ENCODE data around the gene NFKBIB.

NFKBIB gene

DNA sequence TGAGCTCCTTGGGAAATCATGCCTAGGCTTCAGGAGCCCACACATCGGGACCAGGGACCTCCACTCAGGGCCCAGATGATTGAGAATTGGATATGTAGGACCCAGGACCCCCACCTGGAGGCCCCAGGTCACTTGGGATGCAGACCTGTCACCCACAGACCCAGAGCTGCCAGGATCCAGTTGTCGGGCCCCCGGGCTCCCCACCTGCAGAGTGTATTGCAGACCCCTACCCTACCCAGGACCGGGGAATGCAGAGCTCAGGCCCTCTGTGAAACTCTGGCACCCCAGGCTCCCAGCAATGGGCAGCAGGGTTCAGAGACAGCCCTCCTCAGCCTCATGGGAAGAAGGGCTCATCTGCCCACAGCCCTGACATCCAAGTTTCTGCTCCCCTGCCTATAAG, 5.9 kb downstream of the NFKBIB start:
- no peak for DNase-seq

DNA sequence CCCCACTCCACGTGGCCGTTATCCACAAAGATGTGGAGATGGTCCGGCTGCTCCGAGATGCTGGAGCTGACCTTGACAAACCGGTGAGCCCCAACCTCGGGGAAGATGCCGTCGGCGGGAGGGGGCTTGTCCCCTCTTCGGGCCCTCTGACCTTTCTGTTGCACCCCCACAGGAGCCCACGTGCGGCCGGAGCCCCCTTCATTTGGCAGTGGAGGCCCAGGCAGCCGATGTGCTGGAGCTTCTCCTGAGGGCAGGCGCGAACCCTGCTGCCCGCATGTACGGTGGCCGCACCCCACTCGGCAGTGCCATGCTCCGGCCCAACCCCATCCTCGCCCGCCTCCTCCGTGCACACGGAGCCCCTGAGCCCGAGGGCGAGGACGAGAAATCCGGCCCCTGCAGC, 7.5 kb downstream of the NFKBIB start:
- DNase-seq, result no peak

DNA sequence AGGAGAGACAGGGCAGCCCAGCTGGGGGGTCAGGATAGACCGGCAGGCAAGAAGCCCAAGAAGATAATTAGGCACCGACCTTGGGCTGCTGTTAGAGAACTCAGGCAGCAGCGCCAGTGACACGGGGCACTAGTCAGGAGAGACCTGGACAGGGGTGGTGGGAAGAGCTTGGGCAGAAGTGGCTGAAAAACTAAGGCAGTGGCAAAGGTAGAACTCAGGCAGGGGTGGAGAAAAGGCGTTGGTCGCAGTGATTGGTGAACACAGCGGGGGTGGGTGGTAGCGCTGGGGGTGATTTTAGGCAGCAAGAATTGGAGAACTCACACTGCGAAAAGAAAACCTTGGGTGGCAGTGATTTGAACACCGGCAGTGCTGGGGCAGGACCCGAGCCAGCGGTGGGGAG, 7.9 kb downstream of the NFKBIB start:
- no peak for DNase-seq

DNA sequence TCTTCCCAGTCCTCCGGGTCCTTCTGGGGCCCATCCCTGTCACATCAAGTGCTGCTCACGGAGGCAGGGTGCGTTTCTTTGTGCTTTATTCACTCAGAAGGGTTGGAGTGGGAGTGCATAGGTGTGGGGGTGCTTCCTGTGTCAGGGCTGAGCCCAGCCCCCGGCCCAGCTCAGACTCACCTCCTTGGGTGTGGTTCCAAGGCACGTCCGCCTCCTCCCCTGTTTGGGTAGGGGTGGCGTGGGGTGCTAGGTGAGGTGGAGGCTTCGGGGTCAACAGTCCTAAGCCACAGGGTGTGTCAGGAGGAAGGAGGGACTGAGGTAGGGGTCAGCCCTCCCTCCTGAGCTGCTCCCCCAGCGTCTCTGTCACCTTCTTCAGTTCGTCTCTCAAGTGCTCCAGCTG, 9.1 kb downstream of the NFKBIB start:
- peak in 1 of 2 experiments; percentile 21 for DNase-seq

DNA sequence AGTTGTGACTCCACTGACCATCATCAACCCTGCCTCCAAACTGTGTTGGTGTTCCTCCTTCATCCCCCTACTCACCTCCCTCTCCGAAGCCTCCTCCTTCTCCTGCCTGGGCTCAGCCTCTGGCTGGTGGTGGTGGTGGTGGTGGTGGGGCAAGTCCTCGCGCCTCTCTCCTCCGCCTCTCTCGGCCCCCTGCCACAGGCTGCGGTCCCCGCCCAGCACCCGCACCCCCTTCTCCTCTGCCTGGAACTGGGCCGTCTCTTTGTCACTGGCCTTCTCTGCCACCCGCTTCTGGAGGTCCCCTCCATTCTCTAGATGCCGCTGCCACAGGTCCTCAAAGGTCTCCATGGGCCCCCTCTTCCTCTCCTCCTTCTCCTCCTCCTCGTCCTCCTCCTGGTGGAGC, 10.7 kb downstream of the NFKBIB start:
- no peak for DNase-seq

DNA sequence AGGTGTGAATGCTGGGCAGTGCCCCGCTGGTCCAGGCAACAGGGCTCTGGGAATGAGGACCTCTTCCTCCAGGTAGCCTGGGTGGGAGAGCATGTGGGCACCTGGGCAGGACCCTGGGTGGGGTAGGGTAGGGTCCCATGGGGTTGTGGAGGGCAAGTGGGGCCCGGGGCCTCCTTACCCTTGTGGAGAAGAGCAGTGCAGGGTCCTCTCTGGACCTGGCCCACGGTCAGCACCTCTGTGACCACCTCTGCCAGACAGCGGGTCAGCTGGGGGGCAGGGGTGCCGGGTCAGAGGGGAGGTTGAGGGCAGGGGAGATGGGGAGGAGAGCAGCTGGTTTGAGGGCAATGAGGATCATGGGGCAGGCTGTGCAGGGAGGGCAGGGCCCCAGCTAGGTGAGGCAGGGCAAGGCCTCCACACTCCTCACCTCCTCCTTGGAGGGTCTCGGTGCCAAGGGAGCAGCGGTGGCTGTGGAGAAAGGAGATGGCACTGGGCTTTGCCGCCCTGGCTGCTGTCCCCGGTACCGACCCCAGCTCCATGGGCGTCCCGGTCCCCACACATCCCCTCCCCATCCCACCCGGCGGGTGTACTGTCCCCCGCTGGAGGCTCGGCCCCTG, 11.7 kb downstream of the NFKBIB start:
- no peak for DNase-seq

DNA sequence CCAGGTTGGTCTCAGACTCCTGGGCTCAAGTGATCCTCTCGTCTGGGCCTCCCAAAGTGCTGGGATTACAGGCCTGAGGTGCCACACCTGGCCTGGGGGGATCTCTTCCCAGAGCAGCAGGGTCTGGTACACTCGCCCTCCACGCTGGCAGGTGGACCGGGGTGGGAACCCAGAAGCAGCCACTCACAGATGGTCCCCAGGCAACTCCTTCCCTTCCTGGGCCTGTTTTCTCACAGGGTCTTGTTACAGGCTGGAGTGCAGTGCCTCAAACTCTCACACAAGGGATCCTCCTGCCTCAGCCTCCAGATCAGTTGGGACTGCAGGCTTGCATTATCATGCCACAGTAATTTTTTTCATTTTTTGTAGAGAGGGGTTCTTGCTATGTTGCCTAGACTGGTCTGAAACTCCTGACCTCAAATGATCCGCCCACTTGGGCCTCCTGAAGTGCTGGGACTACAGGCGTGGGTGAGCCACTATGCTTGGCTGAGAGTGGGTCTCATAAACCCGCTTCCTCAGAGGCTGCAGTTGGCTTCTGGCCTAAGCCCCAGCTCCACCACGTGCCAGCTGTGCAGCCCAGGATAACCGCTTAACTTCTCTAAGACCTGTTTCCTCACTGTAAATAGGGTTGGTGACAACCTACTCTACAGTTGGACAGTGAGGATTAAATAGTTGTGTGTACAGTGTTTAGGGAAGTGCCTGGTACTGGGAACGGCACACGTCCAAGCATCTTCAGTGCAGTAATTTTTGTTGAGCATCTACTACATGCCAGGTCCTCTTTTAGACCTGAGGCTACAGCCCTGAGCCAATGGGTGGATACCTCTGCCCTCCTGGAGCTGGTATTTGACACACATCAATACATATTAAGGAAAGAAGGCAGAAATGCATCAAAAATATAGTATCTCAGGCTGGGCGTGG, 13.1 kb downstream of the NFKBIB start:
- no peak for DNase-seq

DNA sequence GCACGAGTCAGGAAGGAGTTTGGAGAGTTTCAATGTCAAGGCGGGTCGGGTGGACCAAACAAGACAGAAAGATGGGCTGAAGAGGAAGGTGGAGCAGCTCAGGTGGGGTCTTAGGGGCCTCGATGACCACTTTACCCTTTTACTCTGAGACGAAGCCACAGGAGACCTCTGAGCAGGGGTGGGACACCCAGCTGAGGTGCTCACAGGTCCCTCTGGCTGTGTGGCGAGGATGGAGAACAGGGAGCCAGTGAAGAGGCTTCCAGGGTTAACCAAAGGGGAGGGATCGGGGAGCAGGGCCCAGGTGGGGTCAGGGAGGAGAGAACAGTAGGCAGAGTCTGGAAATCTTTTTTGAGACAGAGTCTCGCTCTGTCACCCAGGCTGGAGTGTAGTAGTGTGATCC, 14.2 kb downstream of the NFKBIB start:
- no peak for DNase-seq

DNA sequence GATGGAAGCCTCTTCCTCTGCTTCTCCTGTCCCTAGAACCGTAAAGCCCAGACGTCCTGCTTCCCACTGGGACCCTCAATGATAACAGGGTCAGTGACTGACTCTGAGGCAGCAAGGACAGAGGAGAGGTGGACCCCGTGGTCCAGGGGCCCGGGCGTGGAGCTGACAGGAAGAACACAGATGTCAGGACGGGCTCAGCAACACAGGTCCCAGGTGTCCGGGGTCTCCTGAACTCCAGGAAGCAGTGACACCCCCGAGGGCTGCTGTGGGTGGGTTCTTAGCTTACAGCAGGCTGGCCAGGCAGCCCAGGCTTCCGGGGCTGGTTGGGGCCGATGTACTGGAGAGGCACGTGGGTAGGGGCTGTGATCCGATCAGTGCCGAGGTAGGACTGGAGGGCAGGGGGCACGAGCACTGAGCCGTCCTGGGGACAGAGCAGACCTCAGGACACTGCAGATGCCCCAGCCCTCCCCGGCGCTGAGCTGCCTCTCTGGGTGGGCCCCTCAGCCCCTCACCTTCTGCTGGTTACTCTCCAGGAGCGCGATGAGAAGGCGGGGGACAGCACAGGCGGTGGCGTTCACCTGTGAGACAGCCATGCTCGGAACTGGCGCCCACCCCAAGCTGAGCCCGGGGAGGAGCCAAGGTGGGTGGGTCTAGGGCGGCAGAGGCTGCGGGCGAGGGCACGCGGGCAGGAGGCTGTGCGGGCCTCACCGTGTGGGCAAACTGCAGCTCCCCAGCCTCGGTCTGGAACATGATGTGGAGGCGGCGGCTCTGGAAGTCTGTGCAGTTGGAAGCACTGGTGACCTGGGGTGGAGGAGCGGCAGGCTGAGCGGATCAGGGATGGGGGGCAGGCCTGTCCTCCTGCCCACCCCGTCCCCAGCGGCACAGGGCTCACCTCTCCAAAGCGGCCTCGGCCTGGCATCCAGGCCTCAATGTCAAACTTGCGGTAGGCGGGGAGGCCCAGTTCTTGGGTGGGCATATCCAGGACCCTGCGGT, 15.9 kb downstream of the NFKBIB start:
- DNase-seq, result no peak

DNA sequence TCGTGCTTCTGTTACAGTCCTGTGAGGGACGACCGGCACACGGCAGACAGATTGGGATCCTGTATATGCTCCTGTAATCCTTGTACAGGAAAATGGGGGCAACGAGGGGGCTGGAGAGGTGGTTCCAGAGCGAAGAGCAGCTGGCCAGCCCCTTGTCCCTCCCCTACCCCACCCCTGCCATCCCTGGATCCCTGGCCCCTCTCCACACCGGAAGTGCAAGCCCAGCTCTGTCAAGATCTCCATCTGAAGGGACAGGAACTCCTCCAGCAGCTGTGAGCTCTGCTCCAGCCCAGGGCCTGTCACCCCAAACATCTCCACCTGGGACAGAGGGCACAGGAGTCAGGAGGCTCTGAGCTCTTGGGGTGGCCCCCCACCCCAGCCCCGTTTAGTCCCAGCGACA, 17.7 kb downstream of the NFKBIB start:
- DNase-seq, result no peak

DNA sequence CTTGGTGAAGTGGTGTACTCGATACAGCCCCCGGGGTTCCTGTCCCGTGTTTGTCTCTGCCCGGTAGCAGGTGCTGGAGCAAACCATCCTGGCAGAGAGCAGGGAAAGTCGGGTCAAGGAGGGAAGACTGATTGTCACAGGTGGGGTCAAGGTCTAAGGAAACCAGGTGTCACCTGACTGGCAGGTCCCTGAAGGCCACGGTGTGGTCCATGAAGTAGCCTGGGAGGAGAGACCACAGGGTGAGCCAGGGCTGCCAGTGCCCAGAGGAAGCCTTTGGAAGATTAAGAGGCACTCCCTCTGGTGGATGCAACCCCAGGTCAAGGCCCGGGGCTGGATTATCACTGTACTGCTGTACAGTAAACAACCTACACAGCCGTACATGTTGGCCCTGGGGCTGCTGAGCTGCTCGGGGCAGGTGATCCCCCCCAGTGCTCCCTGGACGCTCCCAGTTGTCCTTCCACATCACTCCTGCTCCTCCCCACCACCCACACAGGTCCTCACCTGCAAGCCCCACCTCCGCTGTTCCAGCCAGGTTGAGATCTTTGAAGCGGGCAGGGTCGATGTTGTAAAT, 18.2 kb downstream of the NFKBIB start:
- no peak for DNase-seq

DNA sequence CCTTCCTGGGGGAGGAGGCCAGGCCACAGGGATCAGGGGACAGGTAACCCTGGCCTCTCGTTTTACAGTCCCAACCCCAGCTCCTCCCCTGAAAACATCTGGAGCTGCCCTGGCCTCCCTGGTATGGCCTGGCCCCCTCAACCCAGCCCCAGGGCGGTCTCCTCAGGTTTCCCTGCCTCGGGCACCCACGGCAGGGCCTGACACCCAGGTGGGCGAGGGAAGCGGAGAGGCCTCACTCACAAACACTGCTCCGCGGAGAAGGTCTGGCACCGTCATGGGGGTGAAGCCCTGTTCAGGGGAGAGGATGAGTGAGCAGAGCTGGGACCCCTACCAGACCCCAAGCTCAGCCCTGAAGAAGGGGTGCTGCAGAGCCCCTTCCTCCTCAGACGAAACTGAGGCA, 18.8 kb downstream of the NFKBIB start:
- DNase-seq, result no peak

DNA sequence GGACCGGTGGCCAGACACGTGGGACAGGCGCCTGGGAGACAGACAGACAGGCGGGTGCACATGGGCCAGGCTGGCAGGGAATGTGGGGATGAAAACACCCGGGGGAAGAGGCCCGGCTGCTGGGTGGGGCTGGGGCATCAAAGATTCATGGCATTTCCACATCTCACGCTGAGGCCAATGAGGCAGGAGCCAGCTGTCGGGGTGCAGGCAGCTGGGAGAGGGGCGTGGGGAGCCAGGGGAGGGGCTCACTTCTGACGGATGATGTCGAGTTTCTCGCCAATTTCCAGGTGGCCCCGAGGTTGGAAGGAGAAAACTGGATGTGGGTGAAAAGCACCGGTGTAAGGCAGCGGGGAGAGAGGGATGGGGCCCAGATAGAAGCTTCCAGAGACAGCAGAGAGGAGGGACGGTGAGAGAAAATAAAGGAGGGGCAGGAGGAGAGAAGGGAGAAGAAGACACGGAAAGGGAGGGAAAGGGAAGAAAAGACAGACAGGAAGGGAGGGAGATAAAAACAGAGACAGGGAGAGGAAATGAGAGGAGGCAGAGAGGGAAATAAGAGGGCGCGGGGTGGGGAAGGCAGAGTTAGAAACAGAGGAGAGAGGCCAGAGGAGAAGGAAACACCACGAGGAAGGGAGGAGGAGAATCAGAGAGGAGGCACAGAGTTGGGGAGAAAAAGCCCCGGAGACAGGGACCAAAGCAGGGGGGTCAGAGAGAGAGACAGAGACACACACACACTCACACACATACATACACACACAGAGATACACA, 20.2 kb downstream of the NFKBIB start:
- no peak for DNase-seq

DNA sequence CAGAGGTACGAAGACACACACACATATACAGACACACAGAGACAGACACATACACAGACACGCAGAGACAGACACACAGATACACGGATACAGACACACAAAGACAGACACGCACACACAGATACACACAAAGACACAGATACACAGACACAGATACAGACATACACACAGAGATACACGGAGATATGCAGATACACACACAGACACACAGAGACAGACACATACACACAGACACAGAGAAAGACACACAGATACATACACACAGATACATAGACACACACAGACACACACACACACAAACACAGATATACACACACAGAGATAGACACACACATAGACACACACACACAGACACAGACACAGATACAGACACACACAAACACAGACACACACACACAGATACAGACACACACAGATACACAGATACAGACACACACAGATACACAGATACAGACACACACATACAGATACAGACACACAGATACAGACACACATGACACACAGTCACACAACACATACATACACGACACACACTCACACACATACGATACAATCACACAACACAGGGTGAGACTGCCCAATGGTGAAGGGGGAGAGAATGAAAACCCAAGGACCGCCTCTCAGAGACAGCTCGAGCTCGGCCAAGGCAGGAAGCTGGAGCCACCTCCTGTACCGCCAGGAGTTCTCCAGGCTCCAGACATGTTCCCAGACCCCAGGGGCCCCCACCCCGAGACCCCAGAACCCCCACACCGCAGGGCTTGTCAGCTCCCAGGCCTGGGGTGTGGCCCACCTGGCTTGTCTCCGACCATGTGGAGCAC, 21.0 kb downstream of the NFKBIB start:
- no peak for DNase-seq

DNA sequence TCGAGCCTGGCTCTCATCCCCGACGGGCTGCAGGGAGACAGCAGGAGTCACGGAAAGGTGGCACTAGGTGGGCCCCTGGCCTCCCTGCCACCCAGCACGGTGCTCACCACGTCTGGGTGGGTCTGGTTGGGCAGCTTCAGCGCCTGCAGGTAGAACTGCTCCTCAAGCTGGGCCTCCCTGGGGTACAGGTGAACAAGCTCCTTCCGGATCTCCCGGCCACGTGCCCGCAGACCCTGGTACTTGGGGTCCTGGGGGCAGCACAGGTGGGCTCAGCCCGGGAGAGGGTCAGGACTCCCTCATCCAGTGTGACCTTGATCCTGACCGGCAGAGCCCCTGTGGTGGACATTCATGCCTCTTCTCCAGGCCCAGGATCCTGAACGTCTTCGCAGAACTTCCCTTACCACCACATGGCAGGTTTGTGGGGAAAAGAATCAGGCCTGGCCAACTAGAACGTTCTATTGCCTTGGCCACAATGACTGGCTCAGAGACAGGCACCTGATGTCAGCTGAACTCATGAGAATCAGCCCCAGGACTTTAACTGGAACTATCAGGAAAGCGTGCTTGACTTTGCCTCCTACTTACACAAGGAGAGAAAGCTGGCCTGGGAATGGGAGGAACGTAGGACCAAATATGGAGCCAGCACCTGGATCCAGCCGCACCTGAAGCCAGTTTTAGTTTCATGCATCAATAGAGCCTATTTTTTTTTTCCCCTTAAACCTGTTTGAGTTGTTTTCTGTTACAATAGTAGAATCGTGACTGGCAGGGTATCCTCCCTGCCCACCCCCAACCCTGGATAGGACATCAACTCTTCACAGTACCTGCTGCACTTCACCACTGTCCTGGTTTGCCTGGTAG, 21.9 kb downstream of the NFKBIB start:
- DNase-seq, result no peak

DNA sequence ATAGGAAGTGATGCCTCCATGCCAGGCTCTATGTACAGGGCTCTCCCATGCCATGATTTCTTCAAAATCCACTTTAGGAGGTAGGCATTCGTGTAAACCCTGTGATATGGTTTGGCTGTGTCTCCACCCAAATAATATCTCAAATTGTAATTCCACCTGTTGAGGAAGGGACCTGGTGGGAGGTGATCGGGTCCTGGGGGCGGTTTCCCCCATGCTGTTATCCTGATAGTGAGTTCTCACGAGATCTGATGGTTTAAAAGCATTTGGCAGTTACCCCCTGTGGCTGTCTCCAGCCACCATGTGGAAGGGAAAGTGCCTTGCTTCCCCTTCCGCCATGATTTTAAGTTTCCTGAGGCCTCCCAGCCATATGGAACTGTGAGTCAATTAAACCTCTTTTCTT, 22.7 kb downstream of the NFKBIB start:
- DNase-seq, result no peak

DNA sequence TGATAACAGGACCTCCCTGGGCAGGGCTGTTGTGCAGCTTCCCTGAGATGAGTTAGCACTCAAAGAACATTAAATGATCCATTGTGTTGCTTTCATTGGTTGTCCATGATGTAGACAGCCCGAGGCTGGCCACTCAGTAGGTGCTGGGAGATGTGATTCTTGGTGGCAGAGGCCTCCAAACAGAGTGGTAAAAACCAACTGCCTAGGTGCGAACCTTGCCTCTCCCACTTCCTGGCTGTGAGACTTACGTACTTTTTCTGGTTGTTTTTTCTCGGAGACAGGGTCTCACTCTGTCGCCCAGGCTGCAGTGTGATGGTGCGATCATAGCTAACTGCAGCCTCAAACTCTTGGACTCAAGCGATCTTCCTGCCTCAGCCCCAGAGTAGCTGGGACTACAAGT, 24.6 kb downstream of the NFKBIB start:
- no peak for DNase-seq

DNA sequence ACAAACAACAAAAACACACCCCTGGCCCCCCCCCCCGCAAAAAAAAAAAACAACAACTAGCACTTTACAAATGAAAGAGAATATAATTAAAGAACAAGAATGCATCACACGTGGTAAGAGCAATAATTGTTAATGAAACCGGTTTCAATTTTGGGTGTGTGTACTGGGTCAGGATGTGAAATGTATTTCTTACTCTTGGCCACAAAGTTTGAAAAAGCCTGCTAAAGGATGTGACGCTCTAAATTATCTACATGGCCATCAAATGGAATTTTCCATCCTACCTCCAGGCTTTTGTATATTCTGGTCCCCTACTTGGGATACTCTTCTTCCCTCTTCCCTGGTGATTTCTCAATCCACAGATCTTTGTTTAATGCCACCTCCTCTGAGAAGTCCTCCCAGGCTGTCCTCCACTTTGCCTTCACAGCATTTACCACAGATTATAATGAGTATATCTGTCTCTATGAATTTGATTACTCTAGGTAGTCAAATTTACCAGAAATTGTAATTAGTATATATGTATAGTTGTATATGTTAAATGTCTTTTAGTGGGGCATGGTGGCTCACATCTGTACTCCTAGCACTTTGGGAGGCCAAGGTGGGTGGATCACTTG, 28.7 kb downstream of the NFKBIB start:
- DNase-seq, result no peak

DNA sequence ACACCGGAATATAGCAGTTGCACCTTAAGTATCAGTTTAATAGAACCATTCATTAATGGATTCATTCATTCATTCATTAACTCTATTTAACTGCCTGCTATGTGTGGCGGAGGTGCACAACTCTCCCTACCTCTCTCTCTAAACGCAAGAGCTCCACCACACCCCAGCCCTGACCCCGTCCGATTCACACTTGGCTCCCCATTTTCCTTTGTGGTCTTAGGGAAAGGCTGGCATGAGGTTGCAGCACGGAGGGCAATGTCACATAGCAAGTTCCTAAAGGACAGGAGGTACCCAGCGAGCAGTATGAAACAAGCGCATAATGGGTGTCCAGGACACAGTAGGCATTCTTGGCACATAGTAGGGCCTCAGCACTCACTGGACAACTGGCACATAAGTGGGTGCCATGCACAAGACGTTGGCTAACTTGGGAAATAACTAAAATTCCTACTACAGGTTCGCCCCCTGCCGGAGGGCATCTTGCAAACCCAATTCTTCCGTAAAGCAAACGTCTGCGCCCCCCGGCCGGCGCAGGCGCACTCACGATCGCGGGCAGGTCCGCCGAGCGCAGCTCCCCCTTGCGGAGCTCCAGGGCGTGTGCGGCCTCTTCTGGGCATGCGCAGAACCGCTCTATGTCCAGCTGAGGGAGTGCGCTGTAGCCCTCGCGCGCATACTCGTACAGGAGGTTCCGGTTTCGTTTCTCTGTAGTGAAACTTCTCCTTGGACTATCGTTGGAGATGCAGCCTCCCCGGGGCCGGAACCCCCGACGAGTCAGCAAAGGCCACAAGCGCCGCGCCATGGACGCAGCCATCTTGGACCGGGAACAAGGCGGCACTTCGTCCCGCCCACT, 30.4 kb downstream of the NFKBIB start, which contains the start of gene SARS2:
TSS of gene SARS2 (minus strand) at position 835 of the 847 bp plus-strand sequence. CDS start at position 808, 27 bp downstream.
- peak; percentile 88 to 90 for DNase-seq

Measured in stimulated activated CD4-positive, alpha-beta T cell treated with anti-CD3 and anti-CD28 coated beads, Interleukin-4, amount 100 ng/mL, for 4 hours (primary cell).